Measurements from ENCODE around the gene HSPA4.

Gene HSPA4

DNA sequence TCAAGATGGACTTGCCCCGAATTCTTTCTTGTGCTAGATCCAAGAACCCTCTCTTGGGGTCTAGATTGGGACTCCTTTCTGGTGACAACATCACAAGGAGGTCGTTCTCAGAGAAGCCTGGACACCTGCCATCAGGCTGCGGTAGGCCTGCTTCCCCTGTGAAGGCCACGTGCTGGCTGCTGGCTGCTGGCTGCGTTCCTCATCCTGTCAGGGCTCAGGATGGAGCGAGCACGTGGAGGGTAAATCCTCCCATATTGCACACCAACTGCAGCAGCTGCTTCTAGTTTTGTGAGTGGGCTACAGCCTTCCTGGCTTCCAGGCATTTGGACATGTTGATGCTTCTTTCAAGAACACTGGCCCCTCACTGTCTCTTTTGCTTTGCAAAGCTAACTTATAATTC lies 95.6 kb downstream of the HSPA4 start:
- Mint-ChIP-seq H3K4me1 (peaks cover 36% of the 10 kb centered on the region), H3K36me3 (ENCODE audit: low read depth) (peaks cover 4% of the 10 kb centered on the region), H3K9me3 (peaks cover 11% of the 10 kb centered on the region), H3K27ac (peak overlapping the region in 2 of 3 experiments; percentile 37 to 60), H3K4me3 (no peak overlapping the region), H3K27me3 (ENCODE audit: low read depth) (peaks cover 23% of the 10 kb centered on the region)
- TF ChIP-seq, protein P1, sequence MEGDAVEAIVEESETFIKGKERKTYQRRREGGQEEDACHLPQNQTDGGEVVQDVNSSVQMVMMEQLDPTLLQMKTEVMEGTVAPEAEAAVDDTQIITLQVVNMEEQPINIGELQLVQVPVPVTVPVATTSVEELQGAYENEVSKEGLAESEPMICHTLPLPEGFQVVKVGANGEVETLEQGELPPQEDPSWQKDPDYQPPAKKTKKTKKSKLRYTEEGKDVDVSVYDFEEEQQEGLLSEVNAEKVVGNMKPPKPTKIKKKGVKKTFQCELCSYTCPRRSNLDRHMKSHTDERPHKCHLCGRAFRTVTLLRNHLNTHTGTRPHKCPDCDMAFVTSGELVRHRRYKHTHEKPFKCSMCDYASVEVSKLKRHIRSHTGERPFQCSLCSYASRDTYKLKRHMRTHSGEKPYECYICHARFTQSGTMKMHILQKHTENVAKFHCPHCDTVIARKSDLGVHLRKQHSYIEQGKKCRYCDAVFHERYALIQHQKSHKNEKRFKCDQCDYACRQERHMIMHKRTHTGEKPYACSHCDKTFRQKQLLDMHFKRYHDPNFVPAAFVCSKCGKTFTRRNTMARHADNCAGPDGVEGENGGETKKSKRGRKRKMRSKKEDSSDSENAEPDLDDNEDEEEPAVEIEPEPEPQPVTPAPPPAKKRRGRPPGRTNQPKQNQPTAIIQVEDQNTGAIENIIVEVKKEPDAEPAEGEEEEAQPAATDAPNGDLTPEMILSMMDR (IDR thresholded peaks at IDR 0.05; ENCODE audit: unreplicated experiment in 3 of 3), result no peak

DNA sequence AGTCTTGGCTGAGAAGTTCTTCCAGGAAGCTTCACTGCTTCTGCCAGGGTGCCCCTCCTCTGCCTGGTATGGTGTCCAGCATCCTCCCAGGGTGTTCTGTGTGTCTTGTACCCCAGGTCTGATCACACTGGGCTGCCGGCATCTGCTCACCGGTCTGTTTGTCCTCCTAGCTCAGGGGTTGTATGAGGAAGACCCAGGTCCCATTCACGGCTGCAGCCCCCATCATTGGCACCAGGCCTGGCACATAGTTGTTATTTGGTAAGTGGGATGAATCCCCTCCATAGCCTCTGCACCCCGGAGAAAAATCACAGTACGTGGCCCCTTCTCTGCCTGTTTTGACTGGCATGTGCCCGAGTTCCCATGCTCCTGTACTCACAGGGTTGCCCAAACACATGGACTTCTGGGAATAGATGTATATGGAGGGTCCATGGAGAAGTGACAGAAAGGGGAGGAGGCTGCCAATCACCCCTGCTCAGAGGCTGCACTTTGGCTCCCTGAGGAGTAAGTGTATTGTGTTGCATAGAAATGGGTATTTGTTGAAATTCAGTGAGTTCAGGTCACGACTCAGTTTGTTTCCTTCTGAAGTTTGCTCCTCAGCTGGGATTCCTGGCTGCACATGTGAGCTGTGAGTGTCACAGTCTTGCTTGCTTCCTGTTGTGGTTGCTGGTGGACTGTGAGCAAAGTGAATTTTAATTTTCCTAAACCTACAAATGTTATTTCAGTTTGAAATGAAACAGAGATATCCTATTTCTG lies 96.2 kb downstream of the HSPA4 start:
- Mint-ChIP-seq H3K27me3 (ENCODE audit: low read depth) (peaks cover 23% of the 10 kb centered on the region), H3K27ac (peak overlapping the region in 1 of 3 experiments; percentile 37), H3K4me1 (peaks cover 36% of the 10 kb centered on the region), H3K36me3 (ENCODE audit: low read depth) (peaks cover 4% of the 10 kb centered on the region), H3K4me3 (no peak overlapping the region), H3K9me3 (peaks cover 11% of the 10 kb centered on the region)
- TF ChIP-seq, protein P1 (IDR thresholded peaks at IDR 0.05; ENCODE audit: unreplicated experiment in 3 of 3), result no peak

DNA sequence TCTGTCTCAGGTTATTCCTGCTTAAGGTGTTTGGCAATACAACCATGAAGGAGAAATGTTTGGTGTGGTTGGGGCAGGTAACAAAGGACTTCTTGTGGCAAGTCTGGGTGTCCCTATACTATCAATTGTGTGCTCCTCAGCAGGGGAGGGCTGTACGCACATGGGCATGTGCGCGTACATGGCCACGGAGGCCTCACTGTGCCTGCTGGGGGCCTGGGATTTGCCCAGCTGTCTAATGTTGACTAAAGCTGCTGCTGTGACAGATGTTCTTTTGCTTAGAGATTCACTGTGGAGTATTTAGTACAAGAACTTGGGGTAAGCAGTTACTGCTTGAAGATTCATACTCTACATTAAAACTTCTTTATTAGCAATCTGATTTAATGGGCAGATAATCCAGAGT lies 97.5 kb downstream of the HSPA4 start:
- no peak overlapping the region for H3K4me3 Mint-ChIP-seq
- peaks cover 36% of the 10 kb centered on the region for H3K4me1 Mint-ChIP-seq
- peaks cover 5% of the 10 kb centered on the region for H3K9me3 Mint-ChIP-seq
- no peaks in the 10 kb centered on the region for H3K36me3 Mint-ChIP-seq (ENCODE audit: low read depth)
- H3K27me3 Mint-ChIP-seq (ENCODE audit: low read depth), result peaks cover 32% of the 10 kb centered on the region
- TF ChIP-seq, protein P1 (IDR thresholded peaks at IDR 0.05; ENCODE audit: unreplicated experiment in 3 of 3), result no peak
- peak overlapping the region in 2 of 3 experiments; percentile 3 to 26 for H3K27ac Mint-ChIP-seq

DNA sequence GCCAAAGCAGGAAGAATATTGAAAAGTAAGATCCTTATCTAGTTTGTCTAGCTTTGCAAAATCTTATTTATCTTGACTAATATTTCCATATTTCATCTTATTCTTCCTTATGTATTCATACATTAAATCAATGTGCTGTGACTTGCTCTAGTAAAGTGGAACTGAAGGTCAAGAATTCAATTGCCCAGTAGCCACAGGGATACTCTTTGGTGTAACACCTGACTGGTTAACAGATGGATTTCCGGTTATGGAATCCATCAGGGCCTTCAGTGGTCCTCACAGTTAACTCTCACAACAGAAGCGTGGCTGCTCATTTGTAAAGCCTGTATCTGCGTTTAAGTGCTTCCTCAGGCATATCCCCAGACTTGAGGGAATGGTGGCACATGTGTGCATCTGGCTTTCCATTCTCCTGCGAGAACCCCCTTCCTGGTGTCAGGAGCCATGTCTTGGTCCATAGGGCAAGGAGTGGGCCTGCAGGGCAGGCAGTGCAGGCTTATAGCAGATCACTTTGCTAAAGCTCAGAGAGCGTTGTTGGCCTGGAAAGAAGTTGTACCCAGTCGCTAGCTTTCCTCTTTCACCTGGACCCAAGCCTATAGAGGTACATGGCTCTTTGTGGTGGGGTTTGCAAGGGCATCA lies 99.2 kb downstream of the HSPA4 start:
- H3K27me3 Mint-ChIP-seq (ENCODE audit: low read depth), result peaks cover 31% of the 10 kb centered on the region
- H3K36me3 Mint-ChIP-seq (ENCODE audit: low read depth), result no peaks in the 10 kb centered on the region
- no peak overlapping the region for H3K4me3 Mint-ChIP-seq
- H3K4me1 Mint-ChIP-seq, result peaks cover 32% of the 10 kb centered on the region
- H3K9me3 Mint-ChIP-seq, result no peaks in the 10 kb centered on the region
- TF ChIP-seq, protein P1 (IDR thresholded peaks at IDR 0.05; ENCODE audit: unreplicated experiment in 3 of 3), result no peak
- no peak overlapping the region for H3K27ac Mint-ChIP-seq

DNA sequence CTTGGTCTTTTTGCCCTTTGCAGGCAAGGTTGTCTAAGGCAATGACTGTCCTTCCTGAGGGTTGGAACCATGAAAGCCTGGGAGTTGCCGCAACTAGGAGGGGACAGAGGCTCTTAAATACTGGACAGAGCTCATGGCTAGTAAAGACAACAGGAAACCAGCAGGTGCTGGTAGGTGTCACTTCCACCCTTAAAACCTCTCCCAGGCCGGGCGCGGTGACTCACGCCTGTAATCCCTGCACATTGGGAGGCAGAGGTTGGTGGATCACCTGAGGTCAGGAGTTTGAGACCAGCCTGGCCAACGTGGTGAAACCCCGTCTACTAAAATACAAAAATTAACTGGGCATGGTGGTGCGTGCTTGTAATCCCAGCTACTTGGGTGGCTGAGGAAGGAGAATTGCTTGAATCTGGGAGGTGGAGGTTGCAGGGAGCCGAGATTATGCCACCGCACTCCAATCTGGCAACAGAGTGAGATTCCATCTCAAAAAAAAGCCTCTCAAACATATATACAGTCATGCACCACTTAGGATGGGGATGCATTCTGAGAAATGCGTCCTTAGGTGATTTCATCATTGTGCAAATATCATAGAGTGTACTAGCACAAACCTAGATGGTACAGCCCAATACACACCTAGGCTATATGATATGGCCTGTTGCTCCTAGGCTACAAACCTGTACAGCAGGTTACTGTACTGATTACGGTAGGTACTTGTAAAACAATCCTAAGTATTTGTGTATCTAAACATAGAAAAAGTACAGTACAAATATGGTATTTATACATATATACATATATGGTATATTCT lies 102.7 kb downstream of the HSPA4 start:
- Mint-ChIP-seq H3K9me3 (no peaks in the 10 kb centered on the region), H3K27ac (no peak overlapping the region)

More for the DNA sequence above, 102.7 kb downstream of the HSPA4 start:
- Mint-ChIP-seq H3K4me1 (peaks cover 9% of the 10 kb centered on the region), H3K36me3 (ENCODE audit: low read depth) (no peaks in the 10 kb centered on the region), H3K27me3 (ENCODE audit: low read depth) (peaks cover 18% of the 10 kb centered on the region), H3K4me3 (no peak overlapping the region)
- TF ChIP-seq, protein P1 (IDR thresholded peaks at IDR 0.05; ENCODE audit: unreplicated experiment in 3 of 3), result no peak

All from nephron (organoid).